Ascending aorta (tissue), 2 donors: ENCODE results near the gene GFOD1. TPM values are rescaled to one million over a fixed set of nuclear protein-coding genes. Genes with fewer than 3 reads are reported as not detected.
A peak's percentile ranks its signal among the peaks of the same experiment; 100 is the strongest.

ENCODE experiments used
- DNase-seq, 2 donors: peaks; one replicate each; pipeline ENCODE4 v3.0.0-alpha.2; 2019; ENCODE audit warnings: low spot score in 2 of 2
- H3K27ac ChIP-seq, 2 donors: fragments of 200-600 bp; sonication (generic); one replicate each; pipeline ENCODE4 v1.5.1; 2016 to 2017; ENCODE audit warnings: mild to moderate bottlenecking in 1 of 2
- H3K27me3 ChIP-seq: fragments of 200-600 bp; sonication (generic); one replicate; pipeline ENCODE4 v1.5.1; 2017
- H3K36me3 ChIP-seq, 2 donors: fragments of 200-600 bp; sonication (generic); one replicate each; pipeline ENCODE4 v1.5.1; 2016
- H3K4me1 ChIP-seq, 2 donors: fragments of 200-600 bp; sonication (generic); one replicate each; pipeline ENCODE4 v1.5.1; 2016 to 2017; ENCODE audit warnings: mild to moderate bottlenecking in 1 of 2
- H3K4me3 ChIP-seq, 2 donors: fragments of 200-600 bp; sonication (generic); one replicate each; pipeline ENCODE4 v1.5.1; 2016 to 2017; ENCODE audit warnings: mild to moderate bottlenecking in 1 of 2
- H3K9me3 ChIP-seq, 2 donors: fragments of 200-600 bp; sonication (generic); one replicate each; pipeline ENCODE4 v1.5.1; 2016
- intact Hi-C: fragments of 100-400 bp; cut with DNase I; formaldehyde crosslinking; loops from one replicate; pipeline ENCODE4 v1.15.1; 2023
- total RNA-seq: library from RNA; depleted of rRNA; stranded (reverse); fragments of >200 nt; gene quantifications from one replicate; pipeline ENCODE4 v1.1.0, GENCODE V29; 2016
- TF ChIP-seq, protein P1 (sequence below), 3 experiments: fragments of 200-600 bp in 2 of 3; fragments of 450-650 bp in 1 of 3; sonication (generic) in 2 of 3; IDR thresholded peaks; one replicate each; pipeline ENCODE4 v1.5.1; 2016 to 2019; ENCODE audit warnings: antibody characterized with exemption in 3 of 3, mild to moderate bottlenecking in 1 of 3, moderate library complexity in 1 of 3

The GFOD1 gene, protein sequence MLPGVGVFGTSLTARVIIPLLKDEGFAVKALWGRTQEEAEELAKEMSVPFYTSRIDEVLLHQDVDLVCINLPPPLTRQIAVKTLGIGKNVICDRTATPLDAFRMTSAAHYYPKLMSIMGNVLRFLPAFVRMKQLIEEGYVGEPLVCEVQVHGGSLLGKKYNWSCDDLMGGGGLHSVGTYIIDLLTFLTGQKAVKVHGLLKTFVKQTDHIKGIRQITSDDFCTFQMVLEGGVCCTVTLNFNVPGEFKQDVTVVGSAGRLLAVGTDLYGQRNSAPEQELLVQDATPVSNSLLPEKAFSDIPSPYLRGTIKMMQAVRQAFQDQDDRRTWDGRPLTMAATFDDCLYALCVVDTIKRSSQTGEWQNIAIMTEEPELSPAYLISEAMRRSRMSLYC
- 28.7 TPM for total RNA-seq

DNA sequence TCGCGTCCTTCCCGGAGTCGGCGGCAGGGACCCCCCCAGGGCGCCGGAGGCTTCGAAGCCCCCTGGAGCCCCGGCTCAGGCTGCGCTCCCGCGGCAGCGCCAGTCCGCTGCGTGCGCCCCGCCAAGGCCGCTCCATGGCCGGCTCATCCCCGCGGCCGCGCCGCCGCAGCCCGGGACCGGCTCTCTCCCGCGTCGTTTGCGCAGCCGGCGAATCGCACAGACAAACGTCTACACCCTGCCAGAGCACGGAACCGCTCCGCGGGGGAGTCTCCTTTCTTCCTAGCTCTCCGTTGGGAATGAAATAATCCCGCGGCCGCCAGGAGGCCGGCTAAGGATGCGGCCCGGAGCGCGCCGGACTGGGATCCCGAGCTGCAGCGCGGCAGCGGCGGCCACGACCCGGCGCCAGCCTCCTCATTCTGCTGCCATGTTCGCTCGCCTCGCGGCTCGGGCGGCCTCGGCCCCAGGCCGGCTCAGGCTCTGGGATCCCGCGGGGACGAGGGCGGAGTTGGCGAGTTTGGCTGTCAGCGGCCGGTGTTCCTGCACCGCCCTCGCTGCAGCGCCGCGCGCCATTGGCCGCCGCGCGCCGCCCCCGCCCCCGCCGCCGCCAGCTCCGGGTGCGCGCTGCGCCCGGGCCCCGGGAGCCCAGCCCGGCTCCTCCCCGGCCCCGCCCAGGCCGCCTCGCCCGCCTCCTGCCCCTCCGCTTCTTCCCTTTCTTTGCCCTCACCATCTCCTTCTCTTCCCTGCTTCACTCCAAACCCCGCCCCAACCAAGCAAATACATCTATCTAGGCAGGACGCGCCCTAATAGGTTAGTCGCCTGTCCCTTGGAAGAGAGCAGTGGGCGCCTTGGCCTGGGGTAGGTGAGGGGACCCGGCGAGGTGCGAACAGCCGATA lies at the start of gene GFOD1:
Gene GFOD1 (minus strand): TSS at position 479 of the 893 bp plus-strand sequence. CDS start 710 bp downstream, outside the sequence.
- H3K36me3 ChIP-seq, result no peaks in the 10 kb centered on the region
- H3K27ac ChIP-seq, result peak within 1 kb of the TSS; percentile 89 to 96
- H3K9me3 ChIP-seq, result no peaks in the 10 kb centered on the region
- intact Hi-C loops, result loop anchor here (1.0 to 5.0 kb wide), 5 partner anchors 21 to 327 kb away; partner anchors contain the start of genes MCUR1 and SIRT5
- peak within 1 kb of the TSS; percentile 90 to 94 for H3K4me3 ChIP-seq
- peak; percentile 50 to 93 for DNase-seq
- no peaks in the 10 kb centered on the region for H3K27me3 ChIP-seq
- peaks cover 4% of the 10 kb centered on the region in 2 donors for H3K4me1 ChIP-seq
- TF ChIP-seq, protein P1, sequence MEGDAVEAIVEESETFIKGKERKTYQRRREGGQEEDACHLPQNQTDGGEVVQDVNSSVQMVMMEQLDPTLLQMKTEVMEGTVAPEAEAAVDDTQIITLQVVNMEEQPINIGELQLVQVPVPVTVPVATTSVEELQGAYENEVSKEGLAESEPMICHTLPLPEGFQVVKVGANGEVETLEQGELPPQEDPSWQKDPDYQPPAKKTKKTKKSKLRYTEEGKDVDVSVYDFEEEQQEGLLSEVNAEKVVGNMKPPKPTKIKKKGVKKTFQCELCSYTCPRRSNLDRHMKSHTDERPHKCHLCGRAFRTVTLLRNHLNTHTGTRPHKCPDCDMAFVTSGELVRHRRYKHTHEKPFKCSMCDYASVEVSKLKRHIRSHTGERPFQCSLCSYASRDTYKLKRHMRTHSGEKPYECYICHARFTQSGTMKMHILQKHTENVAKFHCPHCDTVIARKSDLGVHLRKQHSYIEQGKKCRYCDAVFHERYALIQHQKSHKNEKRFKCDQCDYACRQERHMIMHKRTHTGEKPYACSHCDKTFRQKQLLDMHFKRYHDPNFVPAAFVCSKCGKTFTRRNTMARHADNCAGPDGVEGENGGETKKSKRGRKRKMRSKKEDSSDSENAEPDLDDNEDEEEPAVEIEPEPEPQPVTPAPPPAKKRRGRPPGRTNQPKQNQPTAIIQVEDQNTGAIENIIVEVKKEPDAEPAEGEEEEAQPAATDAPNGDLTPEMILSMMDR (IDR thresholded peaks at IDR 0.05), result peak in 1 of 3 experiments; percentile 9

DNA sequence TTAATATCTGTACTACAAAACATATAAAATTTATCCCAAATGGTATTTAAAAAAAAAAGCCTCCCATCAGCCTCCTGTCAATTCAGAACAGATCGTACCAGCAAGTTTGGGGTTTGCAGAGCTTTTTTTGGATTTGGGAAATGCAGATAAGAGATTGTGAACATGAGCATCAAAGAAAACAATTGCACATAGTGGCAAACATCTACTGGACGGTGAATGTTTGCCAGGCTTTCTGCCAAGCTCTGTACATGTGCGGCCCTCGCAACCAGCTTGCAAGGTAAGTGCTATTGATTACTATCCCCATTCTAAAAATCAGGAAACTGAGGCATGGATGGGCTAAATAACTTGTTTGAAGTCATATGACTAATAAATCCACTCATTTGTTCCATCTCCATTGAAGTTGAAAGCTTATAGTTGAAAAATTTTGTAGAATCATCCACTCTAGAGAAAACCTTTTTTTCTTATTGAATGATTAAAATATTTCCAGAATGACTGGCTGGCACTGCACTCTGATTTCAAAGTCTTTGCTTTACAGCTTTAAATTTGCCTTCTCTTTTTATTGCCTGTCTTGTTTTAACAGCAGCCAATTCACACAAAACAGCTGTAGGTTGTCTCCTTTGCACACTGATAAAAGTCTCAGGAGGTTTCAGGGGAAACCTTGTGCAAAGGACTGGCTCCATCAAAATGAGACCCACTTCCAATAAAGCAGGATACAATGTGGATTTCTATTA lies 49.6 kb upstream of the GFOD1 start:
- Histone ChIP-seq H3K27me3 (no peaks in the 10 kb centered on the region), H3K4me1 (no peaks in the 10 kb centered on the region), H3K4me3 (no peak overlapping the region), H3K9me3 (no peaks in the 10 kb centered on the region), H3K36me3 (no peaks in the 10 kb centered on the region), H3K27ac (no peak overlapping the region)
- TF ChIP-seq, protein P1 (IDR thresholded peaks at IDR 0.05), result no peak
- no peak for DNase-seq
- intact Hi-C loops, result no loop called here

DNA sequence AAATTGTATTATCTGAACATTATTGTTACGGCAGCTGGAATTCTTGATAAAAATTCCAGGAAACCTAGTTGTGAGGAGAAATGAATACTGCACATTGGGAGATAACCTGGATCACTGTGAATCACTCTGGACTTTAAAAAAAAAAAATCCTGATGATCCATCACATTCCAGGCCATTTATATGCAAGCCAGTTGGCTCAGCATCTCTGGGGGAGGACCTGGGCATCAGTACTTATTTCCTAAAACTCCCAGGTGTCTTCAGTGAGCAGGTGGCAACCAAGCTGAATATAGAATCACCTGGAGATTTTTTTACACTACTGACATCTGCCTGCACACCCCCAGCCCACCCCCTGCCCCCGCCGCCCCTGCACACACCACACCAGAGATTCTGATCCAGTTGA lies 47.9 kb upstream of the GFOD1 start:
- no peak for DNase-seq
- intact Hi-C loops, result no loop called here
- TF ChIP-seq, protein P1 (IDR thresholded peaks at IDR 0.05), result no peak
- H3K4me3 ChIP-seq, result no peak overlapping the region
- no peaks in the 10 kb centered on the region for H3K9me3 ChIP-seq
- H3K27ac ChIP-seq, result no peak overlapping the region
- H3K27me3 ChIP-seq, result no peaks in the 10 kb centered on the region
- no peaks in the 10 kb centered on the region for H3K4me1 ChIP-seq
- H3K36me3 ChIP-seq, result no peaks in the 10 kb centered on the region

DNA sequence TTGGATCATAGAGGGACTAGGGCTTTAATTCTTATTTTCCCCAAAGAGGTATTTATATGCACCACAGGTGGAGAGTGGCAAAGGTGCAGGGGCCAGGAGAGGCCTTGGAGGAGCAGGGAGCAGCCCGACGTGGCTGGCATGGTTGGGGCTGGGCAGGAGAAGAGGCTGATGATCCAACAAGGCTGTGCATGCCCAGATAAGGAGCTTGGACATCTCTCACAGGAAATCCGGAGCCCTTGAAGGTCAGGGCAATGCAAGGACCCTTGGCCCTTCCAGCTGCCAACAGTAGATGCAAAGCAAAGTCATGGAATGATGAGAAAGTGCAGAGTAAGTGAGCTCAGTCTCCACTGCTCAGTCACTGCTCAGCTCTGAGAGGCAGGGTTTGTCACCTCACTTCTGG lies 47.1 kb upstream of the GFOD1 start:
- no peak for DNase-seq
- no peaks in the 10 kb centered on the region for H3K27me3 ChIP-seq
- no peaks in the 10 kb centered on the region for H3K9me3 ChIP-seq
- no peak overlapping the region for H3K4me3 ChIP-seq
- TF ChIP-seq, protein P1 (IDR thresholded peaks at IDR 0.05), result no peak
- intact Hi-C loops, result no loop called here
- no peaks in the 10 kb centered on the region for H3K4me1 ChIP-seq
- H3K36me3 ChIP-seq, result no peaks in the 10 kb centered on the region
- no peak overlapping the region for H3K27ac ChIP-seq

DNA sequence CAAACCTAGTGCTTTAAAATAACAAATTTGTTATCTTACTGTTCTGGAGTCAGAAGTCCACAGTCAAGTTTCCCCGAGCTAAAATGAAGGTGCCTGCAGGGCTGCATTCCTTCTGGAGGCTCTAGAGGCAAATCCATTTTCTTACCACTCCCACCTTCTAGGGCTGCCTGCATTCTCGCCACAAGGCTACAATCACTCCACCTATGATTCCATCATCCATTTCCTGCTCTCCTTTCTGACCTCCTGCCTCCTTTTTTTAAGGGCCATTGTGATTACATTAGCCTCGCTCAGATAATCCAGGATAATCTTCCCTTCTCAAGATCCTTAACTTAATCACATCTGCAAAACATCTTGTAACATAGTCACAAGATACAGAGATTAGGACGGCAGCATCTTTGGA lies 44.6 kb upstream of the GFOD1 start:
- TF ChIP-seq, protein P1 (IDR thresholded peaks at IDR 0.05), result no peak
- H3K9me3 ChIP-seq, result no peaks in the 10 kb centered on the region
- DNase-seq, result no peak
- H3K27me3 ChIP-seq, result no peaks in the 10 kb centered on the region
- no peaks in the 10 kb centered on the region for H3K36me3 ChIP-seq
- no peak overlapping the region for H3K4me3 ChIP-seq
- no peak overlapping the region for H3K27ac ChIP-seq
- intact Hi-C loops, result no loop called here
- H3K4me1 ChIP-seq, result no peaks in the 10 kb centered on the region
